ENCODE data around the gene MMRN1. TPM values are rescaled to one million over a fixed set of nuclear protein-coding genes. Genes with fewer than 3 reads are reported as not detected.

Gene MMRN1
- 85.7 TPM for total RNA-seq
- 41.0 TPM for polyA plus RNA-seq

GRCh38 chr4:89894649-89895550, at the start of gene MMRN1:
MMRN1 (plus strand) TSS chr4:89894854; CDS start chr4:89894972, 118 bp downstream.
- Histone ChIP-seq H3K4me3 (ENCODE audit: low read depth, low read length) (no peak within 1 kb of the TSS), H3K4me1 (ENCODE audit: insufficient read depth) (no peaks in the 10 kb centered on the region), H3K27ac (ENCODE audit: low read depth) (no peak within 1 kb of the TSS), H3K36me3 (ENCODE audit: insufficient read depth) (no peaks in the 10 kb centered on the region)
- WGBS: 67% methylated on average over 11 of the region's 11 CpGs
- no peak for DNase-seq (ENCODE audit: extremely low spot score)

- DNase-seq (ENCODE audit: extremely low spot score): no peak
- H3K27ac ChIP-seq (ENCODE audit: low read depth): no peak overlapping the region
- WGBS: 87% methylated on average over 1 of the region's 1 CpG
- no peak overlapping the region for H3K4me3 ChIP-seq (ENCODE audit: low read depth, low read length)
- H3K36me3 ChIP-seq (ENCODE audit: insufficient read depth): no peaks in the 10 kb centered on the region
- H3K4me1 ChIP-seq (ENCODE audit: insufficient read depth): no peaks in the 10 kb centered on the region
Observed at GRCh38 chr4:89847571-89848325, 46.9 kb upstream of the MMRN1 start.

GRCh38 chr4:89855236-89855635, 39.4 kb upstream of the MMRN1 start:
- Histone ChIP-seq H3K4me1 (ENCODE audit: insufficient read depth) (no peaks in the 10 kb centered on the region), H3K36me3 (ENCODE audit: insufficient read depth) (no peaks in the 10 kb centered on the region), H3K27ac (ENCODE audit: low read depth) (no peak overlapping the region), H3K4me3 (ENCODE audit: low read depth, low read length) (no peak overlapping the region)
- no peak for DNase-seq (ENCODE audit: extremely low spot score)
- WGBS: 22% methylated on average over 3 of the region's 3 CpGs

- H3K27ac ChIP-seq (ENCODE audit: low read depth): no peak overlapping the region
- H3K4me3 ChIP-seq (ENCODE audit: low read depth, low read length): no peak overlapping the region
- WGBS: 86% methylated on average over 5 of the region's 5 CpGs
- no peaks in the 10 kb centered on the region for H3K36me3 ChIP-seq (ENCODE audit: insufficient read depth)
- DNase-seq (ENCODE audit: extremely low spot score): no peak
- no peaks in the 10 kb centered on the region for H3K4me1 ChIP-seq (ENCODE audit: insufficient read depth)
Observed at GRCh38 chr4:89860971-89861370, 33.7 kb upstream of the MMRN1 start.

- H3K4me3 ChIP-seq (ENCODE audit: low read depth, low read length): no peak overlapping the region
- WGBS: 72% methylated on average over 5 of the region's 5 CpGs
Observed at GRCh38 chr4:89863533-89863932, 31.1 kb upstream of the MMRN1 start.

GRCh38 chr4:89868276-89868675, 26.4 kb upstream of the MMRN1 start:
- Histone ChIP-seq H3K27ac (ENCODE audit: low read depth) (no peak overlapping the region), H3K4me1 (ENCODE audit: insufficient read depth) (no peaks in the 10 kb centered on the region), H3K36me3 (ENCODE audit: insufficient read depth) (no peaks in the 10 kb centered on the region), H3K4me3 (ENCODE audit: low read depth, low read length) (no peak overlapping the region)
- DNase-seq (ENCODE audit: extremely low spot score): no peak

More at GRCh38 chr4:89863533-89863932, 31.1 kb upstream of the MMRN1 start:
- no peak for DNase-seq (ENCODE audit: extremely low spot score)
- no peak overlapping the region for H3K27ac ChIP-seq (ENCODE audit: low read depth)
- no peaks in the 10 kb centered on the region for H3K4me1 ChIP-seq (ENCODE audit: insufficient read depth)
- no peaks in the 10 kb centered on the region for H3K36me3 ChIP-seq (ENCODE audit: insufficient read depth)

- Histone ChIP-seq H3K27ac (ENCODE audit: low read depth) (no peak overlapping the region), H3K4me3 (ENCODE audit: low read depth, low read length) (no peak overlapping the region), H3K36me3 (ENCODE audit: insufficient read depth) (no peaks in the 10 kb centered on the region), H3K4me1 (ENCODE audit: insufficient read depth) (no peaks in the 10 kb centered on the region)
- 58% methylated on average over 2 of the region's 2 CpGs for WGBS
- no peak for DNase-seq (ENCODE audit: extremely low spot score)
Observed at GRCh38 chr4:89868999-89869589, 25.6 kb upstream of the MMRN1 start.

GRCh38 chr4:89871211-89871610, 23.4 kb upstream of the MMRN1 start:
- no peak overlapping the region for H3K4me3 ChIP-seq (ENCODE audit: low read depth, low read length)
- H3K27ac ChIP-seq (ENCODE audit: low read depth): no peak overlapping the region
- H3K4me1 ChIP-seq (ENCODE audit: insufficient read depth): no peaks in the 10 kb centered on the region
- 92% methylated on average over 1 of the region's 1 CpG for WGBS
- H3K36me3 ChIP-seq (ENCODE audit: insufficient read depth): no peaks in the 10 kb centered on the region
- no peak for DNase-seq (ENCODE audit: extremely low spot score)

GRCh38 chr4:89876548-89876947, 18.1 kb upstream of the MMRN1 start:
- Histone ChIP-seq H3K27ac (ENCODE audit: low read depth) (no peak overlapping the region), H3K36me3 (ENCODE audit: insufficient read depth) (no peaks in the 10 kb centered on the region), H3K4me1 (ENCODE audit: insufficient read depth) (no peaks in the 10 kb centered on the region), H3K4me3 (ENCODE audit: low read depth, low read length) (no peak overlapping the region)
- WGBS: 80% methylated on average over 3 of the region's 3 CpGs
- DNase-seq (ENCODE audit: extremely low spot score): no peak

- Histone ChIP-seq H3K27ac (ENCODE audit: low read depth) (no peak overlapping the region), H3K36me3 (ENCODE audit: insufficient read depth) (no peaks in the 10 kb centered on the region), H3K4me3 (ENCODE audit: low read depth, low read length) (no peak overlapping the region), H3K4me1 (ENCODE audit: insufficient read depth) (no peaks in the 10 kb centered on the region)
- 70% methylated on average over 1 of the region's 1 CpG for WGBS
- DNase-seq (ENCODE audit: extremely low spot score): no peak
Observed at GRCh38 chr4:89878611-89879010, 16.0 kb upstream of the MMRN1 start.

GRCh38 chr4:89879215-89879614, 15.4 kb upstream of the MMRN1 start:
- no peak for DNase-seq (ENCODE audit: extremely low spot score)

GRCh38 chr4:89889289-89889688, 5.4 kb upstream of the MMRN1 start:
- H3K4me1 ChIP-seq (ENCODE audit: insufficient read depth): no peaks in the 10 kb centered on the region
- no peak overlapping the region for H3K4me3 ChIP-seq (ENCODE audit: low read depth, low read length)
- no peak overlapping the region for H3K27ac ChIP-seq (ENCODE audit: low read depth)
- DNase-seq (ENCODE audit: extremely low spot score): no peak
- no peaks in the 10 kb centered on the region for H3K36me3 ChIP-seq (ENCODE audit: insufficient read depth)
- 59% methylated on average over 9 of the region's 9 CpGs for WGBS

More at GRCh38 chr4:89879215-89879614, 15.4 kb upstream of the MMRN1 start:
- 84% methylated on average over 4 of the region's 4 CpGs for WGBS
- Histone ChIP-seq H3K36me3 (ENCODE audit: insufficient read depth) (no peaks in the 10 kb centered on the region), H3K4me1 (ENCODE audit: insufficient read depth) (no peaks in the 10 kb centered on the region), H3K27ac (ENCODE audit: low read depth) (no peak overlapping the region), H3K4me3 (ENCODE audit: low read depth, low read length) (no peak overlapping the region)

- Histone ChIP-seq H3K4me3 (ENCODE audit: low read depth, low read length) (no peak overlapping the region), H3K36me3 (ENCODE audit: insufficient read depth) (no peaks in the 10 kb centered on the region), H3K4me1 (ENCODE audit: insufficient read depth) (no peaks in the 10 kb centered on the region), H3K27ac (ENCODE audit: low read depth) (no peak overlapping the region)
- no peak for DNase-seq (ENCODE audit: extremely low spot score)
- 68% methylated on average over 1 of the region's 1 CpG for WGBS
Observed at GRCh38 chr4:89897867-89898266, 3.2 kb downstream of the MMRN1 start.
